Stimulated activated CD4-positive, alpha-beta T cell treated with anti-CD3 and anti-CD28 coated beads, Interleukin-1b, Interleukin-23, amount 100 ng/mL, for 1 hour (primary cell): Measurements from ENCODE around the gene RRP9.

Experiments used
- DNase-seq, 2 donors: peaks; one replicate each; pipeline ENCODE4 v3.0.0-alpha.2; 2020; ENCODE audit warnings: low read depth in 2 of 2

Gene RRP9

GRCh38 chr3:51971350-51971749 lies 29.6 kb upstream of the RRP9 start:
- DNase-seq: no peak

GRCh38 chr3:51970606-51971300 lies 29.0 kb upstream of the RRP9 start:
- no peak for DNase-seq

- DNase-seq: no peak
Observed at GRCh38 chr3:51969841-51970240, 28.1 kb upstream of the RRP9 start.

DNA sequence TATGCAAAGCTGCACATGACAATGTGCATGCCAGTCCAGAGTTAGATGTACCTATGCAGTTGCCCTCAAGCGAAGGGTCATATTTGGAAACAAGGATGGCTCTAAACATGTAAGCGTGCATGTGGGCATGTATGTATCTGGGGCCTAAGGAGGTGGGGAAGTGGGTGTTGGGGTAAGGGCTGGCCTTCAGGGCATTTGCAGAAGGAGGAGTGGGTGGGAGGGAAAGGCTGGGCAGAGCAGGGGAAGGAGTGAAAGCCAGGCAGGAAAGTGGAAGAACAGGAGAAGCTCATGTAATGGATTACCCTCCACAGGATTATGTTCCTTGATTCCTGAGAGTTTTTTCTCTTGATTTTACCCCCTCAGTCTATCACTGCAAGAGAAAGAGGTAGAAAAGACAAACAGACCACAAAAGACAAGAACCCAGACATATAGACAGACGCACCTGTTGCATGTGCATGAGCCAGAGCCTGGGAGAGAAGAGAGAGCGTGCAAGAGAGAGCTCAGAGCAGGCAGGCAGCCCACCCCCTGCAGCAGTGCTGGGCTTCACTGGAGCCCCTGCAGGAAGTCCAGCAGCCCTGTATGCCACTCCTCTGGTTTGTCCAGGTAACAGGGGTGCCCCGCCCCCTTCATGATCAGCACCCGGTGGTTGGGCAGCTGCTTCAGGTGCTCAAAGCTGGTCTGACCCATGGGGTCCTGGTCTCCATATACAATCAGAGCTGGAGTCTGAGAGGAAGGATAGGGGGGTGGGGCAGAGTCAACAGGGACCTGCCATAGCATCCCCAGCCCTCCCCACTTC lies 27.4 kb upstream of the RRP9 start:
- DNase-seq: no peak

DNA sequence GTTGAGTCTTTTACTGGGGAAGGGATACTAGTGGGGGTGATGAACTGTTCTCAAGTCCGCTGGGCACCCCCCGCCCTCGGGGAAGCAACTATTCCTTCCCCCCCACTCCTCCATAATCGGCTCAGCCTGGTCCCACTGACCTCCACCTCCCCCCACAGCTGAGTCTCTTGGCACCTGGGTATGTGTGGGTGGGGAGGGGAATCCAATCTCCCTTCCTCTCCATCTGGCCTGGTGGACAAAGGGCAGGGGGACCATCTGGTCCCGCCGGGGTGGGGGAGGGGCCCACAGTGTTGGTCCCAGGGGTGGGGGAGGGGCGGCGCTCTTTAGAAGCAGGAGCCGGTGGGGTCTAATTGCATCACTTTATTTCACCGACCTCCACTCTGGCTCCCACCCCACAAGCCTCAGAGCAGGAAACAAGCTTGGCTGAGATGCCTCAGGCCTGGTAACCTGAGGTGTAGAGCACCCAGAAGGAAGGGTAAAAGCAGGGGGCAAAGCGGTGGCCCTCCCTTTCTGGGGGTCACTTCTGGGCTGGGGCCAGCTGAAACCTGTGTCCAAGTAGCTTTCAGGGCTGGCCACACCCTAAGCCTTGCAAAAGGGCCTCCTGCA lies 26.6 kb upstream of the RRP9 start:
- no peak for DNase-seq

DNA sequence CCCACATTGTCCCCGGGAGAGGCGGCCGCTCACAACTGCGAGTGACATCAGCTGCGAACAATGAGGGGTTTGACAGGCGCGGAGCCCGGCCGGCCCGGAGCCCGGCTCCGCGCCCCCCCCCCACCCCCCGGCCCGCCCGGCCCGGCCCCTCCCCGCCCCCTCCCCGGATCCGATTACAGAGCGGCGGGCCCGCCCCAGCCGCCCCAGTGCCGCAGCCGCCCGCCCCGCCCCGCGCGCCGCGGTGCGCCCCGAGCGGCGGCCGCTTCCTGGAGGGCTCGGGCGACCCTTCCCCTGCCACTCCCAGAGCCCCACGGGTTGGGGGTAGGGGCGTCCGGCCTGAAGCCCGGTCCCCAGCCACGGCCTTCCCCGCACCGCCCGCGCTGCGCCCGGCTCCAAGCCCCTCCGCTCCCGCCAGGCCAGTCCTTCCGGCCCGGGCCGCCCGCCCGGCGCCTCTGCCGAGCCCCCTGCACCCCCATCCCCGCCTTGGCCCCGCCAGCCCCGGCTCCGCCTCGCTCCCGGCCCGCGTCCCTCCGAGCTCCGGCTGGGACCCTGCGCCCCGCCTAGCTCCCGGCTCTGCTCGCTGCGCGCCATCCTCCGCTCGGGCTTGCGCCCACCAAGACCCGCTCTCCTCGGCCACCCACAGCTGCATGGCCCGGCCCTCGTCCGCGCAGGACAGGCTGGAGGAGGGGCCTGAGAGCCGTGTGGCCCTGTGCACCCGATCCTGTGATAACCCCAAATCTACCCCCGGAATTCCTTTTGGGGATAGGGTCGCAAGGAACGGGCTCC lies 25.9 kb upstream of the RRP9 start, which contains the start of gene PCBP4:
TSS of gene PCBP4 (minus strand) at position 71 of the 786 bp plus-strand sequence. CDS start 6,214 bp downstream, outside the sequence.
- no peak for DNase-seq

DNA sequence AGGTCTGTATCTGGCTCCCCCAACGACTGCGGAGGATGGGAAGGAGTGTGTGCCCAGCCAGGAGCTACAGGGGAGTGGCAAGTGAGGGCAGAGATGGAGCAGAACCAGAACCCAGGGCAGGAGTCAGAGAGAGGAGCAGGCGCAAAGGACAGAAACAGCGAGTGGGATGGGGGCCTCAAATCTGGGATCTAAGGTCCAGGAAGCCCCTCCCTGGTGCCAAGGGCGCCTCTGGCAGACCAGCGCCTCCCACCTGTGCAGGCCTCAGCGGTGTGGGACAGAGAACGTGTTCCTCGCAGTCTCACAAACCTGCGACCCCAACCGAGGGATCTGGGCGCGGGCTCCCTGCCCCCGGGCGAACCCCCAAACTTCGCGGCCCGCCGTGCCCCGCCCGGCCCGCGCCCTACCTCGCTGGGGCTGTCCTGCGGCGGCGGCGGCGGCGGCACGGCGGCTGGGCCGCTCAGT lies 25.2 kb upstream of the RRP9 start:
- no peak for DNase-seq

DNA sequence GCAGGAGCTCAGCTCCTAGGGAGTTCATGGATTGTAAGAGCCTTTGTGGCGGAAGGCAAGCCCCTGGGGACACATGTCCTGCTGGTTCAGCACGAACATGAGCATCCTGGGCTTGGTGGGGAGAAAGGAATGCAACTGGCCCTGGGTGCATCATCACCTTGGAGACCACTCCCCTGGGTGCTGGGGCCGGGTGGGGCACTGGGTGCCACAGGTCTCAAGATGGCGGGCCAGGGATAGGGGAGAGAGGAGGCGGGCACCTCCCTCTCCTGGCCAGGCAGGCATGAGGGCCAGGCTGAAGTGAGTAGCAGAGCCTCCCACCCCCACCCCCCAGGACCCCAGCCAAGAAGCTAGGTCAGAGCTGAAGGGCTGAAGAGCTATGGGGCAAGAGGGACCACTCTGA lies 24.8 kb upstream of the RRP9 start:
- no peak for DNase-seq

DNA sequence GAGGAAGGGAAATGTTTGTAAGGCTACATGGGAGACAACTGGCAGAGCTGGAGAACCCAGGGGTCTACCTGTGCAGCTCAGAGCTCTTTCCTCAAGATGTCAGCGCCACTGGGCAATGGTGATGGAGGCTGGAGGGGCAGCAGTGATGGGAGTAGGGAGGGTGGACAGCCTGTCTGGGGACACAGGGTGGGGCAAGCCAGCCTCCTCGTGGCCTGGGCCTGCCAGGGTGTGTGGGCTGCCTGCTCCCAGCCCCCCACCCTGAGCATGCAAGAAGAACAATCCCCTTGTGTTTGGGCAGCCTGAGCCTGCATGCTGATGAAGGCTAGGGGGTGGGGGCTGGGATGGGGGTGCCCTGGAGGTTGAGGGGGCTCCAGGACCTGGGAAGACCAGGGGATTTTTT lies 24.3 kb upstream of the RRP9 start:
- DNase-seq: no peak

GRCh38 chr3:51964521-51964920 lies 22.8 kb upstream of the RRP9 start:
- no peak for DNase-seq

DNA sequence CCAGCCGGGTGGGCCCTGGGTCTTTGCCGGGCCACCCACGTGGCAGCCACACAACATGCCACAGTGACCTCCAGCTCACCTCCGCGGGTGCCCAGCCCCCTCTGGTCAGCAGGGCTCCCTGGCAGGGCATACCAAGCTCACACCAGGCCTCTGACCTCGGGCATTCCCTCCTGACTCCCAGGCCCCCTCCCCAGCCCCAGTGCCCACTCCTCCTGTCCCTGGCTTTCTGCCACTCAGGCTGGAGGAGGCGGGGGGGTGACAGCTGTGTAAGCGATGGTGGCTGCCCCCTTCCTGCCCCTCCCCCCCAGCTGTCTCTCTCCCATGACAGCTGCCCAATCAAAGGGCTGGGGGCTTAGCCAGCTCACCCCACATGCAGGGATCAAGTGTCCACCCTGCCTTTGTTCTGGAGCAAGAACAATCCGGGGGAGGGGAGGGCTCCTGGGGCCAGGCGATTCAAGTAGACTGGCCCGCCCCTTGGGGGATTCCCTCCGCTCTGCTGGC lies 22.3 kb upstream of the RRP9 start:
- no peak for DNase-seq

DNA sequence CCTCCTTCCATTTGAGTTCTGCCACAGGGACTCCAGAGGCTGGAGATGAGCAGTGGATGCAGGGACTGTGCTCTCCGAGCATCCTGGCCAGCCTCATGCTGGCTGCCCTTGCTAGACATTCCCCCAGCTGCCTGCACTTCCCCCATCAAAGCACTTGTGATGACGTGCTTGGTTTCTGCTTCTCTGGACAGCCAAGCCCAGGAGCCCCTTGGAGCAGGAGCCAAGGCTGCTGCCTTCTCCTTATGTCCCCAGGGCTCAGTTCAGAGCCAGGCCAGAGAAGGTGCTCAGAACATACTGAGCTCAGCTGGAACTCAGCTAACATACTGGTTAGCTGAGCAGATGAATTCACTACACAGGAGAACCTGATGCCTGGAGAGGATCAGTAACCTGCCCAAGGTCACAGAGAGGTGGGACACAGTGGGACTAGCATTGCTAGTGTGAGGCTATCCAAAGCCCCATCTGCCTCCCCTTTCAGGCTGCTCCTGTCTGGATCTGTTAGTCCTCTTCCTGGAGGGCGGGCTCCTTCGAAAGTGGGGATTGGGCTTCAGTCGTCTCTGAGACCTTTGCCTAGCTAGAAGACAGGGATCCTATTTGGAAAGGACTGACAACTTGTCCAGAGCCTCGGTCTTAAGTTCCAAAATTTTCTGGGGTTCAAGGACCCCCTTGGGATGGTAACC lies 21.3 kb upstream of the RRP9 start:
- DNase-seq: no peak

DNA sequence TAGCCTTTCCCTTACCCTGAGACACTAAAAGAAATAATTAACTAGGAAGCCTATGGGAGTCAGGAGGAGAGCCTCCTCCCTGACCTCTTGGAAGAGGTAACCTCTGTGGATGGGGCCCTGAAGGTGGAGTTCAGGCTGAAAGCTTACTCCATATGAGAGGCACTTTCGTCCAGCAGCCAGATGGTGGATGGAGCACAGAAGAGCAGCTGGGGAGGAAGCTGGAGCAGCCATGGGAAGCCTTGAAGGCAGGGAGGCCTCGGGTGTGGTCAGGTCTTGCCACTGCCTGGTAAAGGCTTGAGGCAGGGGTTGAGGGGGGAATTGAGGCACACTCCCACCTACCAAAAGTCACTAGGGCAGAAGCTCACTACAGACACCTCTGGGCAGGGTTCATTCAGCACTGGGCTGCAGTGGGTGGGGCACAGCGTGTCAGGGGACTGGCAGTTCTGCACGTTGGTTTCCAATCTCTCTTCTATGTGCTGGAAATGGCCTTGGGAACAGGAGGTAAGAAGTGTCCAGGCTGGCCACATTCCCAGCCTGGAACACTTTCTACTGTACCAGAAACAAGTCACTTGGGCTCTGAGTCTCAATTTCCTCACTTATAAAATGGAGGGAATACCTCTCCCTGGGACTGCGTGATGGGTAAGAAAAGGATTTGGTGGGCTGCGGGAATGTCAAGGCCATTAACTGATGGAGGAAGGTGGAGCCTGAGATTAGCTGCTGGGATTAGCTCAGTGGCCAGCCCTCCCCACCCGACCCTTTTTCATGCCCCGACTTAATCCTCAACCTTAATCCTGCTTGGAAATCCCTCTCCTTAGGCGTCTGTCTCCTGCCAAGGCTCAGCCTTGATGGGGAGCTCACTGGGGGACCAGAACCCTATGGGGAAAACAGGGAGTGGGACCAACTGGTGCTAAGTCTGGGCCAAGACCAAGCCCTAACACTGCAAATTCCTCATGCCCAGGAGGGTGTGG lies 20.2 kb upstream of the RRP9 start:
- no peak for DNase-seq

DNA sequence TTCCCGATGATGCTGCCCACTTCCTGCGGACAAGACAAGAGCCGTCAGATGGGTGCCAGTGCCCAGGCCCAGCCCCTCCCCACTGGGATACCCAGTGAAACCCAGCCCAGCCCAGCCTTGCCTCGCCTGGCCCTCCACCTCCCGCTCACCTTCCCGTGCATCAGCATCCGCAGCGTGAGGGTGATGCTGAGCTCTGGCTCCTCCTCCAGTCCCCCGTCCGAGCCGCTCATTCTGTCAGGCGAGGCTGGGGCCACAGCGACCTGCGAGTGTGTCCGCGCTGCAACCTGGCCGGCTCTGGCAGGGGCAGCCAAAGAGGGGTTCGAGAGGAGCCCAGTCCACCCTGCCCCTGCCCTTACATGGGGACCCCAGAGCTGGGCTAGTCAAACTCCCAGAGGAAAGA lies 19.3 kb upstream of the RRP9 start:
- no peak for DNase-seq

DNA sequence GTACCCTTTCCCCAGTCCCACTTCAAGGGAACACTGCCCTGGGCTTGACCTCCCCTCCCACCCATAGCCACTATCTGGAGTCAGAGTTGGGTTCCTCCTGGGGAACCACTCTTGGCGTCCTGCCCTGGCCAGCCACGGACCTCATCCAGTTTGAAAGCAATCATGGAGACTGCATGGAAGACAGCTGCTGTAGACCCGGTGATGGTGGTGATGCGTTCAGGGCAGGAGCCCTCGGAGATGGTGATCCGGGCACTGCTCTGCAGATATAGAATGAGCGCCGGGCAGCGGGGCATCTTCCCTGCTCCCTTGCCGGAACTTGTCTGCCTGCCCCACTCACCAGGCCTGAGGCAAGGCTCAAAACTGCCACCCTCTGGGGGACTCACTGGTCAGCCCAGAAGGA lies 18.7 kb upstream of the RRP9 start:
- DNase-seq: no peak

- no peak for DNase-seq
Observed at GRCh38 chr3:51959651-51960050, 17.9 kb upstream of the RRP9 start.

GRCh38 chr3:51958603-51959521 lies 17.2 kb upstream of the RRP9 start:
- no peak for DNase-seq

GRCh38 chr3:51957520-51958205 lies 16.0 kb upstream of the RRP9 start:
- DNase-seq: no peak
